GM12892 (cell line): Measurements from ENCODE around the gene PCNX1.

Experiments used
- POLR2A ChIP-seq: IDR thresholded peaks from 2 replicates; pipeline ENCODE4 v1.6.1; 2011; ENCODE audit warnings: low read depth, low read length, control low read depth
- POLR2AphosphoS5 ChIP-seq: IDR thresholded peaks from 2 replicates; pipeline ENCODE4 v1.6.1; 2011; ENCODE audit warnings: low read depth, low read length, control low read depth

DNA sequence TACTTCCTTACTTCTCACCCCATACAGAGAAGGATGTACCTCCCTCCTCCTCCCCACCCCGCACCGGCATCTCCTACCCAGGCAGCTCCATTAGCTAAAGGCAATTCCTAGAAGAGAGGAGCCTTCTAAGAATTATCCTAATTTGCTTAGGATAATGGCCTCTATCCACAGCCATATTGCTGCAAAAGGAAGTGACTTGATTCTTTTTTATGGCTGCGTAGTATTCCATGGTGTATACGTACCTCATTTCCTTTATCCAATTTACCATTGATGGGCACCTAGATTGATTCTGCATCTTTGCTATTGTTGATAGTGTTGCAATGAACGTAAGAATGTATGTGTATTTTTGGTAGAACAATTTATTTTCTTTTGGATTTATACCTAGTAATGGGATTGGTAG lies 189.7 kb downstream of the PCNX1 start:
- TF ChIP-seq POLR2AphosphoS5 (no peak), POLR2A (no peak)
